NCI-H2196 (cell line): ENCODE measurements around the gene CACNA2D3.

Experiments used
- DNase-seq: peaks from one replicate; lab custom pipeline; 2025; ENCODE audit not compliant: unreplicated experiment; lab: John Stamatoyannopoulos, UW

Gene CACNA2D3

GRCh38 chr3:54361746-54362283 lies 239.5 kb downstream of the CACNA2D3 start:
- no peak for DNase-seq

- no peak for DNase-seq
These were observed 243.8 kb downstream of the CACNA2D3 start for GRCh38 chr3:54366007-54366750.

- peak; percentile 37 for DNase-seq
These were observed 244.5 kb downstream of the CACNA2D3 start for GRCh38 chr3:54366839-54367238.

GRCh38 chr3:54372232-54372631 lies 249.9 kb downstream of the CACNA2D3 start:
- no peak for DNase-seq

GRCh38 chr3:54374214-54374852 lies 252.0 kb downstream of the CACNA2D3 start:
- DNase-seq: no peak

GRCh38 chr3:54376142-54376807 lies 253.9 kb downstream of the CACNA2D3 start:
- DNase-seq: no peak

- DNase-seq: no peak
These were observed 254.7 kb downstream of the CACNA2D3 start for GRCh38 chr3:54376939-54377578.

GRCh38 chr3:54378184-54378583 lies 255.8 kb downstream of the CACNA2D3 start:
- DNase-seq: no peak

- no peak for DNase-seq
These were observed 261.9 kb downstream of the CACNA2D3 start for GRCh38 chr3:54384279-54384678.

GRCh38 chr3:54390582-54390981 lies 268.2 kb downstream of the CACNA2D3 start:
- no peak for DNase-seq

- DNase-seq: no peak
These were observed 270.8 kb downstream of the CACNA2D3 start for GRCh38 chr3:54393150-54393549.

GRCh38 chr3:54408328-54408727 lies 286.0 kb downstream of the CACNA2D3 start:
- no peak for DNase-seq

GRCh38 chr3:54421943-54422342 lies 299.6 kb downstream of the CACNA2D3 start:
- no peak for DNase-seq

- no peak for DNase-seq
These were observed 301.9 kb downstream of the CACNA2D3 start for GRCh38 chr3:54424292-54424691.

GRCh38 chr3:54426381-54426780 lies 304.0 kb downstream of the CACNA2D3 start:
- no peak for DNase-seq

GRCh38 chr3:54427501-54427900 lies 305.1 kb downstream of the CACNA2D3 start:
- no peak for DNase-seq

- peak; percentile 43 for DNase-seq
These were observed 305.9 kb downstream of the CACNA2D3 start for GRCh38 chr3:54427941-54428871.

GRCh38 chr3:54432975-54433374 lies 310.6 kb downstream of the CACNA2D3 start:
- DNase-seq: no peak

- DNase-seq: no peak
These were observed 311.5 kb downstream of the CACNA2D3 start for GRCh38 chr3:54433846-54434245.

GRCh38 chr3:54434756-54435155 lies 312.4 kb downstream of the CACNA2D3 start:
- no peak for DNase-seq
